ENCODE data around the gene GALR2.

The GALR2 gene

GRCh38 chr17:76125391-76125675 is 50.8 kb downstream of the GALR2 start:
- DNase-seq (ENCODE audit: extremely low read depth, insufficient read length), result no peak
- Histone ChIP-seq H3K27me3 (replicated peaks; ENCODE audit: control insufficient read depth, insufficient read depth, low read length) (no peaks in the 10 kb centered on the region), H3K4me3 (replicated peaks; ENCODE audit: low read depth, low read length) (no peak overlapping the region), H3K36me3 (ENCODE audit: control insufficient read depth, insufficient read depth, low read length) (no peaks in the 10 kb centered on the region)
- no peak for TF ChIP-seq CTCF (IDR thresholded peaks at IDR 0.05; ENCODE audit: insufficient read depth, low read length, poor library complexity, severe bottlenecking)

- Histone ChIP-seq H3K4me3 (replicated peaks; ENCODE audit: low read depth, low read length) (no peak overlapping the region), H3K36me3 (ENCODE audit: control insufficient read depth, insufficient read depth, low read length) (no peaks in the 10 kb centered on the region), H3K27me3 (replicated peaks; ENCODE audit: control insufficient read depth, insufficient read depth, low read length) (no peaks in the 10 kb centered on the region)
- no peak for TF ChIP-seq CTCF (IDR thresholded peaks at IDR 0.05; ENCODE audit: insufficient read depth, low read length, poor library complexity, severe bottlenecking)
- no peak for DNase-seq (ENCODE audit: extremely low read depth, insufficient read length)
Measured at GRCh38 chr17:76125922-76126321, 51.3 kb downstream of the GALR2 start.
